Mucosa of descending colon (tissue), 3 donors: ENCODE results near the gene ZC3HAV1L. TPM values are rescaled to one million over a fixed set of nuclear protein-coding genes. Genes with fewer than 3 reads are reported as not detected.
"Not testable (repeated sequence)": the region's sequence is repeated elsewhere in the genome, so short reads cannot be mapped to it uniquely, and the experiment has no call there.

Experiments used
- ATAC-seq: fragments of 200-7000 bp; cut with Tn5 transposase; one replicate; pipeline ENCODE4 v1.9.1; 2020; ENCODE audit warnings: mild to moderate bottlenecking, moderate library complexity
- DNase-seq, 3 donors: peaks; one replicate each; pipeline ENCODE4 v3.0.0-alpha.2; 2020
- H3K36me3 ChIP-seq: fragments of 200-600 bp; one replicate; pipeline ENCODE4 v1.8.0; 2021; ENCODE audit warnings: low read depth, mild to moderate bottlenecking
- H3K4me1 ChIP-seq: fragments of 200-600 bp; one replicate; pipeline ENCODE4 v1.8.0; 2021; ENCODE audit warnings: low read depth, mild to moderate bottlenecking
- H3K4me3 ChIP-seq: fragments of 200-600 bp; one replicate; pipeline ENCODE4 v1.8.0; 2021; ENCODE audit warnings: mild to moderate bottlenecking
- H3K9me3 ChIP-seq: fragments of 200-600 bp; one replicate; pipeline ENCODE4 v1.8.0; 2021; ENCODE audit warnings: mild to moderate bottlenecking
- CTCF ChIP-seq: fragments of 200-600 bp; IDR thresholded peaks from one replicate; pipeline ENCODE4 v1.8.0; 2022; ENCODE audit warnings: antibody characterized with exemption, mild to moderate bottlenecking
- intact Hi-C, 2 donors: fragments of 100-400 bp; cut with DNase I in 1 of 2; cut with micrococcal nuclease in 1 of 2; formaldehyde crosslinking; loops; one replicate each; pipeline versions ENCODE4 v1.11.0 to v1.11.1; 2022; cut with DNase I, micrococcal nuclease
- total RNA-seq, 3 donors: library from RNA; stranded (reverse); fragmentation: NEBNext Ultra II Directional in 2 of 3; extraction: Animal tissue kit (Norgen Biotek cat#: 25700) in 2 of 3; gene quantifications; one replicate each; pipeline versions ENCODE4 v1.2.1 to v1.2.4, GENCODE V29; 2021 to 2023
- donor health status: DM: no; HTN: no; CAD: no; lungs with moderate emphysema.
- donor health status: DM: no; HTN: no; CAD: no.
- donor health status: DM: no; HTN: yes; CAD: no.

ZC3HAV1L gene
- total RNA-seq, 3 donors from 2014 or later = 6.0 to 9.1 (median 6.5) TPM

- intact Hi-C loops = no loop called here
- no peaks in the 10 kb centered on the region for H3K4me1 ChIP-seq
- H3K4me3 ChIP-seq = no peak overlapping the region
- DNase-seq (no peak), ATAC-seq (no peak)
- TF ChIP-seq CTCF = no peak
- H3K36me3 ChIP-seq = no peaks in the 10 kb centered on the region
- no peaks in the 10 kb centered on the region for H3K9me3 ChIP-seq
These were observed 24.9 kb upstream of the ZC3HAV1L start for GRCh38 chr7:139060695-139061237.

GRCh38 chr7:139059905-139060304 lies 24.1 kb upstream of the ZC3HAV1L start:
- intact Hi-C loops = no loop called here
- H3K36me3 ChIP-seq = peaks cover 1% of the 10 kb centered on the region
- DNase-seq = no peak

GRCh38 chr7:139058943-139059342 lies 23.1 kb upstream of the ZC3HAV1L start:
- Histone ChIP-seq H3K9me3 (no peaks in the 10 kb centered on the region), H3K36me3 (peaks cover 9% of the 10 kb centered on the region), H3K4me1 (no peaks in the 10 kb centered on the region), H3K4me3 (no peak overlapping the region)
- DNase-seq = no peak
- no peak for ATAC-seq
- no peak for TF ChIP-seq CTCF
- intact Hi-C loops = no loop called here

More at GRCh38 chr7:139059905-139060304, 24.1 kb upstream of the ZC3HAV1L start:
- no peak overlapping the region for H3K4me3 ChIP-seq
- no peak for TF ChIP-seq CTCF
- H3K4me1 ChIP-seq = no peaks in the 10 kb centered on the region
- ATAC-seq = no peak
- H3K9me3 ChIP-seq = no peaks in the 10 kb centered on the region

- intact Hi-C loops = no loop called here
- no peak for TF ChIP-seq CTCF
- Histone ChIP-seq H3K4me1 (no peaks in the 10 kb centered on the region), H3K9me3 (no peaks in the 10 kb centered on the region), H3K4me3 (no peak overlapping the region), H3K36me3 (peaks cover 9% of the 10 kb centered on the region)
- no peak for ATAC-seq
- no peak for DNase-seq
These were observed 19.8 kb upstream of the ZC3HAV1L start for GRCh38 chr7:139055674-139056073.

GRCh38 chr7:139054656-139055055 lies 18.8 kb upstream of the ZC3HAV1L start:
- H3K36me3 ChIP-seq, intact Hi-C loops, H3K9me3 ChIP-seq, H3K4me1 ChIP-seq, H3K4me3 ChIP-seq, DNase-seq, ATAC-seq: not testable (repeated sequence)

- no peak for ATAC-seq
These were observed 18.3 kb upstream of the ZC3HAV1L start for GRCh38 chr7:139054101-139054500.

More at GRCh38 chr7:139054101-139054500, 18.3 kb upstream of the ZC3HAV1L start:
- H3K4me3 ChIP-seq = no peak overlapping the region
- peaks cover 9% of the 10 kb centered on the region for H3K36me3 ChIP-seq
- no peaks in the 10 kb centered on the region for H3K4me1 ChIP-seq
- intact Hi-C loops = no loop called here
- H3K9me3 ChIP-seq = no peaks in the 10 kb centered on the region
- DNase-seq = no peak
- TF ChIP-seq CTCF = no peak
